Neural cell (in vitro differentiated cells): ENCODE data around the gene EYA4. TPM values are rescaled to one million over a fixed set of nuclear protein-coding genes. Genes with fewer than 3 reads are reported as not detected.

ENCODE experiments used
- H2AFZ ChIP-seq: fragments of 200-600, 300-800 bp; sonication (generic), shearing (Covaris generic); 2 replicates; pipeline ENCODE4 v1.6.0; 2014; ENCODE audit warnings: low read depth, mild to moderate bottlenecking, antibody characterized with exemption, low read length, moderate library complexity
- H3F3A ChIP-seq: fragments of 200-600 bp; shearing (Covaris generic); 2 replicates; pipeline ENCODE4 v1.6.1; 2016; ENCODE audit warnings: mild to moderate bottlenecking, moderate library complexity, mixed read lengths, antibody characterized with exemption, low read length; ENCODE audit not compliant: insufficient read depth, poor library complexity, severe bottlenecking
- H3K27ac ChIP-seq: fragments of 200-600, 300-800 bp; sonication (generic), shearing (Covaris generic); 2 replicates; pipeline ENCODE4 v1.5.1; 2014; ENCODE audit warnings: mild to moderate bottlenecking, low read length, moderate library complexity
- H3K27me3 ChIP-seq: fragments of 300-800, 200-600 bp; sonication (generic), shearing (Covaris generic); 2 replicates; pipeline ENCODE4 v1.6.0; 2014; ENCODE audit warnings: mild to moderate bottlenecking, low read depth, low read length, moderate library complexity; ENCODE audit not compliant: insufficient read depth
- H3K36me3 ChIP-seq: fragments of 300-800, 200-600 bp; sonication (generic), shearing (Covaris generic); 2 replicates; pipeline ENCODE4 v1.5.1; 2014; ENCODE audit warnings: mild to moderate bottlenecking, antibody characterized with exemption, low read length, moderate library complexity; ENCODE audit not compliant: insufficient read depth
- H3K4me2 ChIP-seq: fragments of 300-800, 200-600 bp; sonication (generic), shearing (Covaris generic); 2 replicates; pipeline ENCODE4 v1.6.0; 2014; ENCODE audit warnings: mild to moderate bottlenecking, low read length
- H3K4me3 ChIP-seq: fragments of 300-800, 200-600 bp; sonication (generic), shearing (Covaris generic); 2 replicates; pipeline ENCODE4 v1.5.1; 2014; ENCODE audit warnings: mild to moderate bottlenecking, low read length, moderate library complexity
- H3K79me2 ChIP-seq: fragments of 200-600 bp; shearing (Covaris generic); replicated peaks from 2 replicates; pipeline ENCODE4 v1.6.0; 2014; ENCODE audit warnings: mild to moderate bottlenecking, low read length, moderate library complexity; ENCODE audit not compliant: insufficient read depth
- H3K9ac ChIP-seq: fragments of 300-800, 200-600 bp; sonication (generic), shearing (Covaris generic); 2 replicates; pipeline ENCODE4 v1.6.1; 2016; ENCODE audit warnings: mild to moderate bottlenecking, low read length, mixed read lengths
- H3K9me2 ChIP-seq: fragments of 200-600 bp; shearing (Covaris generic); 2 replicates; pipeline ENCODE4 v1.6.1; 2016; ENCODE audit warnings: mild to moderate bottlenecking, low read length, mixed read lengths; ENCODE audit not compliant: insufficient read depth
- H3K9me3 ChIP-seq: fragments of 200-600, 300-800 bp; sonication (generic), shearing (Covaris generic); 2 replicates; pipeline ENCODE4 v1.6.1; 2016; ENCODE audit warnings: mild to moderate bottlenecking, mixed run types, low read length, moderate library complexity, mixed read lengths
- H4K20me1 ChIP-seq: fragments of 200-600 bp; shearing (Covaris generic); 2 replicates; pipeline ENCODE4 v1.6.1; 2016; ENCODE audit warnings: mild to moderate bottlenecking, mixed run types; ENCODE audit not compliant: insufficient read depth
- CTCF ChIP-seq: fragments of 450-650 bp; IDR thresholded peaks from 2 replicates; pipeline ENCODE4 v1.5.1; 2014; ENCODE audit warnings: antibody characterized with exemption, mild to moderate bottlenecking, moderate library complexity; ENCODE audit not compliant: poor library complexity, severe bottlenecking
- EP300 ChIP-seq: fragments of 450-650 bp; conservative IDR thresholded peaks from 2 replicates; pipeline ENCODE4 v1.6.1; 2014; ENCODE audit warnings: antibody characterized with exemption, mild to moderate bottlenecking, moderate library complexity; ENCODE audit not compliant: poor library complexity, severe bottlenecking
- EZH2 ChIP-seq: fragments of 200-600, 300-800 bp; shearing (Covaris generic), sonication (generic); IDR thresholded peaks from 2 replicates; pipeline ENCODE4 v1.6.1; 2014; ENCODE audit warnings: antibody characterized with exemption, low read length, borderline replicate concordance, mild to moderate bottlenecking; ENCODE audit not compliant: insufficient read depth, poor library complexity, severe bottlenecking
- MXI1 ChIP-seq: fragments of 450-650 bp; conservative IDR thresholded peaks from 2 replicates; pipeline ENCODE4 v1.6.1; 2014; ENCODE audit warnings: antibody characterized with exemption, mild to moderate bottlenecking; ENCODE audit not compliant: poor library complexity, severe bottlenecking
- POLR2AphosphoS5 ChIP-seq: IDR thresholded peaks from 2 replicates; pipeline ENCODE4 v1.6.1; 2012
- RAD21 ChIP-seq: fragments of 450-650 bp; conservative IDR thresholded peaks from 2 replicates; pipeline ENCODE4 v1.6.1; 2014; ENCODE audit warnings: antibody characterized with exemption, mild to moderate bottlenecking, moderate library complexity
- REST ChIP-seq: IDR thresholded peaks from 2 replicates; pipeline ENCODE4 v1.6.1; 2012; ENCODE audit warnings: borderline replicate concordance
- SMC3 ChIP-seq: fragments of 450-650 bp; conservative IDR thresholded peaks from 2 replicates; pipeline ENCODE4 v1.6.1; 2014; ENCODE audit warnings: antibody characterized with exemption, mild to moderate bottlenecking, moderate library complexity; ENCODE audit not compliant: poor library complexity
- TAF1 ChIP-seq: IDR thresholded peaks from 2 replicates; pipeline ENCODE4 v1.6.1; 2012; ENCODE audit warnings: low read depth
- polyA plus RNA-seq: library from polyadenylated mRNA; depleted of rRNA; stranded (reverse); fragments of >200 nt; gene quantifications from 2 replicates; pipeline ENCODE4 v1.2.3, GENCODE V29; 2014

EYA4 gene
- polyA plus RNA-seq, 1 donor from 2014 or later: 2.6 TPM

- H2AFZ ChIP-seq: no peak overlapping the region
- H3K4me2 ChIP-seq: no peak overlapping the region
- no peaks in the 10 kb centered on the region for H3K9me3 ChIP-seq
- no peak overlapping the region for H3K4me3 ChIP-seq
- H3K9ac ChIP-seq: no peak overlapping the region
- no peaks in the 10 kb centered on the region for H3K9me2 ChIP-seq
- TF ChIP-seq TAF1: no peak
- no peak for TF ChIP-seq EZH2
- H3K36me3 ChIP-seq: no peaks in the 10 kb centered on the region
- H3K27me3 ChIP-seq: no peaks in the 10 kb centered on the region
- H3F3A ChIP-seq: no peaks in the 10 kb centered on the region
- no peaks in the 10 kb centered on the region for H4K20me1 ChIP-seq
- no peak overlapping the region for H3K27ac ChIP-seq
- H3K79me2 ChIP-seq: no peaks in the 10 kb centered on the region
Measured at GRCh38 chr6:133463790-133464189, 222.6 kb downstream of the EYA4 start.

GRCh38 chr6:133466680-133467079 lies 225.5 kb downstream of the EYA4 start:
- H3K4me2 ChIP-seq: no peak overlapping the region
- H2AFZ ChIP-seq: no peak overlapping the region
- no peaks in the 10 kb centered on the region for H3F3A ChIP-seq
- no peak overlapping the region for H3K4me3 ChIP-seq
- H3K9me3 ChIP-seq: no peaks in the 10 kb centered on the region
- H3K27me3 ChIP-seq: no peaks in the 10 kb centered on the region
- H3K36me3 ChIP-seq: no peaks in the 10 kb centered on the region
- no peaks in the 10 kb centered on the region for H3K9me2 ChIP-seq
- H4K20me1 ChIP-seq: no peaks in the 10 kb centered on the region
- H3K27ac ChIP-seq: no peak overlapping the region
- H3K9ac ChIP-seq: no peak overlapping the region
- no peaks in the 10 kb centered on the region for H3K79me2 ChIP-seq
- TF ChIP-seq CTCF (no peak), EZH2 (no peak), POLR2AphosphoS5 (no peak), EP300 (no peak), REST (no peak), SMC3 (no peak), RAD21 (no peak), TAF1 (no peak), MXI1 (no peak)
